Uterus (tissue), 2 donors: Measurements from ENCODE around the gene SUDS3.

ENCODE experiments used
- POLR2A ChIP-seq, 2 donors: fragments of 450-650 bp; IDR thresholded peaks; one replicate each; pipeline ENCODE4 v1.6.1; 2016; ENCODE audit warnings: antibody characterized with exemption in 2 of 2, mild to moderate bottlenecking in 1 of 2, moderate library complexity in 1 of 2
- TF ChIP-seq, protein P1 (sequence below), 4 experiments: fragments of 200-600 bp in 2 of 4; fragments of 450-650 bp in 2 of 4; sonication (generic) in 2 of 4; IDR thresholded peaks; one replicate each; pipeline ENCODE4 v1.5.1; 2016 to 2019; ENCODE audit warnings: antibody characterized with exemption in 4 of 4, mild to moderate bottlenecking in 2 of 4, moderate library complexity in 1 of 4

- TF ChIP-seq, protein P1, sequence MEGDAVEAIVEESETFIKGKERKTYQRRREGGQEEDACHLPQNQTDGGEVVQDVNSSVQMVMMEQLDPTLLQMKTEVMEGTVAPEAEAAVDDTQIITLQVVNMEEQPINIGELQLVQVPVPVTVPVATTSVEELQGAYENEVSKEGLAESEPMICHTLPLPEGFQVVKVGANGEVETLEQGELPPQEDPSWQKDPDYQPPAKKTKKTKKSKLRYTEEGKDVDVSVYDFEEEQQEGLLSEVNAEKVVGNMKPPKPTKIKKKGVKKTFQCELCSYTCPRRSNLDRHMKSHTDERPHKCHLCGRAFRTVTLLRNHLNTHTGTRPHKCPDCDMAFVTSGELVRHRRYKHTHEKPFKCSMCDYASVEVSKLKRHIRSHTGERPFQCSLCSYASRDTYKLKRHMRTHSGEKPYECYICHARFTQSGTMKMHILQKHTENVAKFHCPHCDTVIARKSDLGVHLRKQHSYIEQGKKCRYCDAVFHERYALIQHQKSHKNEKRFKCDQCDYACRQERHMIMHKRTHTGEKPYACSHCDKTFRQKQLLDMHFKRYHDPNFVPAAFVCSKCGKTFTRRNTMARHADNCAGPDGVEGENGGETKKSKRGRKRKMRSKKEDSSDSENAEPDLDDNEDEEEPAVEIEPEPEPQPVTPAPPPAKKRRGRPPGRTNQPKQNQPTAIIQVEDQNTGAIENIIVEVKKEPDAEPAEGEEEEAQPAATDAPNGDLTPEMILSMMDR (IDR thresholded peaks at IDR 0.05), result no peak
- no peak for TF ChIP-seq POLR2A (IDR thresholded peaks at IDR 0.05)
Observed at GRCh38 chr12:118326991-118327390, 49.4 kb upstream of the SUDS3 start.
